Fibroblast of the conjunctiva (primary cell): ENCODE results near the gene KCNMA1.
A peak's percentile ranks its signal among the peaks of the same experiment; 100 is the strongest.

Source experiments
- DNase-seq: peaks from one replicate; pipeline ENCODE4 v3.0.0-alpha.2; 2010; ENCODE audit warnings: low read depth

The KCNMA1 gene

DNA sequence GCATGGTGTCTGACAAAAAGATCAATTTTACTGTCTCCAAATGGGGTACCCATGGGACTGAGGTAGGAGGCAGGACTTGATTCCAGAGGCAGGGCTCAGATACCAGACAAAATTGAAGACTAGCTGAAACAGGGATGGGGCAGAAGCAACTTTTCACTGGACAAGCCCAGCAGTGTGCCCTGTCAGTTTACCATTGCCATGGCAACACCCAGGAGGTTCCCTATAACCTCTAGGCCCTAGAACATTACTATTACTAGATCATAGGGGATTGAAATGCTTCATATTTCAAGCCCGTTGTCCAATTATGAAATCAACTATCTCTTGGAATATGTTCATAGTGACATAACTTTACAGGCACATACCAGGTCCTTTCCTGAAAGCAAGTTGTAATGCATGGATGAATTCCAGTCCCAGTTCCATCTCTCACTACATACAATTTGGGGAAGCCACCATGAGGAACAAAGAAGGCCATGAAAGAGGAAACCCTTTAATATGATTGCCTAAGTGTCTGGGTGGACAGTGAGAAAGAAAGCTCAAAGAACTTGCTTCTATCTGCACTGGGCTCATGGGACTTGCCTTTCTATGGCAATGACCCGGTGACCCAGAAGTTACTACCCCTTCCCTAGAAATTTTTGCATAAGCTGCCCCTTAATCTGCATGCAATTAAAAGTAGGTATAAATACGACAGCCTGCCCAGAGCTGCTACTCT, 557.9 kb downstream of the KCNMA1 start:
- DNase-seq, result no peak

DNA sequence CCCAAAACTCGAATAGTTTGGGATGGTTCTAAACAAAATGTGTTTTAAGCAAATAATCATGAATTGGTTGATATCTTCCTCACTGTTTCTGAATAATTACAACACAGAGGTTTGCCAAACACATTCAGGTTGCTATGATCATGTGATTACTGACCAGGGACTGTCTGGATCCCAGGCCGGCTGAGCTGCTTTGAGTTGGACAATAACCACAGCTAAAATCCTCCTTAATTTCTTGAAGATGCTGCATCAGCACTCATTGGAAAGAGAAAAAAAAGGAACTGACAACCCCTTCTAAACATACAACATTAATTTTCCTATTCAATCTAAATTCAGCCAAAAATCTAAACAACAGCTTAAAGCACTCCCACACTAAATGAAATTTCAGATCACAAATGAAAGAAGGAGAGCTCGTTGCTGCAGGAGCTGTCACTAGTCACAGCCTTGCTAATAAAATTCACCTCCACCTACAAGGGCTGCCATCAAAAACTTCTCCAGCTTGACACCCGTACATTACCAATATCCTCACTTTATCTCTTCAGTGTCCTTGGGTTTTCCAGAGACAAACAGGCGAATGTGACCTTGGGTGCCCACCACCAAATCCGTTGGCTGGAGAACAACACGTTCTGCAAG, 560.2 kb downstream of the KCNMA1 start:
- DNase-seq, result no peak

DNA sequence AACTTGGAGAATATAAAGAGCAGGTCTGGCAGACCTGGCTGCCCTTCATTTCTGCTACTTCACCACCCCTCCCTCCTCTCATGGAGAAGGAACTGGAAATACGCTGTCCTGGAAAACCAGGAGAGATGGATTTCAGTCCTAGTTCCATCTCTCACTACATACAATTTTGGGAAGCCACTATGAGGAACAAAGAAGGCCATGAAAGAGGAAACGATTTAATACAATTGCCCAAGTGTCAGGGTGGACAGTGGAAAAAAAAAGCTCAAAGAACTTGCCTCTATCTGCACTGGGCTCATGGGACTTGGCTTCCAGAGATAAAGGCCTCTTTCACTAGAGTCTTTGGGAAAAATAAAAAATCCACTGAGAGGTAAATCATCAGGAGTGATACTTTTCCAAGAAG, 561.7 kb downstream of the KCNMA1 start:
- no peak for DNase-seq

DNA sequence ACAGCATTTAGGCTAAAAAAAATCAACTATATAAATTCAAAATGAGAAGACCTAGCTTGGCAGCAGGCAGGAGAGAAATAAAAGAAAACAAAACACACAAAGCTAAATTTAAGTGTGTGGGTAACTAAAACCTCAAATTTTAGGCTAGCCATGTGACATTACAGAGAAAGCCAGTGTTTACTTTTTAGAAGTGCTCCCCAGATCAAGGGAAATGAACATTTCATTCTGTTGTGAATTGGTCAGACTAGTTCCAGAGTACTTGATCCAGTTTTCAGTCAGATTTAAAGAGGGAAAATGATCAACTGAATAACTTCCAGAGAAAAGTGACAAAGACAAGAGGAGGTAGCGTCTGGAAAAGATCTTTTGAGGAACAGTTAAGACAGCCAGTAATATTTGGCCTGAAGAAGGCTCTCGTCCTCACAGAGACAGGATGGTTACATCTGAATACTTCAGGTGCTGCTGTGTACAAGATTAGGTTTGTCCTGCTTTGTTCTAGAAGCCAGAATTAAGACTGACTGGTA, 563.4 kb downstream of the KCNMA1 start:
- no peak for DNase-seq

DNA sequence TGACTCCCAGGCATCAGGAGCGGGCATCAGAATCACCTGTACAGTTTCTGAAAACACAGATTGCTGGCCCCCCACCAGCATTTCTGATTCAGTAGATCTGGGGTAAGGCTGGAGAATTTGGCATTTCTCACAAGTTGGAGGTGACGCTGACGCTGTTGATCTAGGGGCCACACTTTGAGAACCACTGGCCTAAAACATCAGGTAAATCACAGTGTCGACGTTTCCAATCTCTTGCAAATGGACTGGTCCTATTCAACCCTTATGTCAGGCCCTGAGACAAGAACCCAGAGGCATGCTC, 564.0 kb downstream of the KCNMA1 start:
- no peak for DNase-seq

DNA sequence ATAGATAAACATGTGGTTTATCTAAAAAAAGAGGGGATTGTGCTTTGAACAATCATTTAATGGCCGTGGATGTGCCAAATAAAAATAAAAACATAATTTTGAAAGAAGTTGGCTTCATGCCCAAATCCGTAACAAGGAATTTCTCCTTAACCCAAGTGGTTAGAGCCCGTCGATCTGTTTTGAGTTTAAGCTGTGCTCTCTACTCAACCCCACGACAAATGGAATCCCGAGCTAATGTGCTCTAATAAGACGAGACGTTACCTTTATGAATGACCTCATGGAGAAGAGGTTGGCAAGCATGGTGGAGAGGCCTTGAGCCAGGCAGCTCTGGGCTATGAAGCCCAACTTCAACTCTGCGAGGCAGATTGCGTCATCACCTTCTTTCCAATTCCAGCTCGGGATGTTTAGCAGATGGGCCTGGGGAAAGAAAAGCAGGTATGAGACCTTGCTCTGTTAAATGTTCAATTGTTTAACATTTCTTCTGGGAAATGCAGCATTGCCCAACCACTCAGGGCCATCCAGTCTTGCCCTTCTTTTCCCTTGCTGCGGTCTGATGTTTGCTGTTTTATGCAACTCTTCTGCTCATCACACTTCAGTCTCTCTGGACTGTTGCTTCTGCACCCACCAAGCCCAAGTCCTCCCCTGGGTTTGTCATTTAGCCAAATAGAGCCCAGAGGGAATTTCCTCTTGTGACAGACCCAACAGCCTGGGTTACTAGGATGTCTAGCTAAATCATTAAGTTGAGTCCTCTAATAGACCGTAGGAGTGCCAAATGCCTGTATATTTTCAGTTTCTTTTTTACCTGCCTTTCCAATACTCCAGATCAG, 564.6 kb downstream of the KCNMA1 start:
- DNase-seq, result peak; percentile 88

DNA sequence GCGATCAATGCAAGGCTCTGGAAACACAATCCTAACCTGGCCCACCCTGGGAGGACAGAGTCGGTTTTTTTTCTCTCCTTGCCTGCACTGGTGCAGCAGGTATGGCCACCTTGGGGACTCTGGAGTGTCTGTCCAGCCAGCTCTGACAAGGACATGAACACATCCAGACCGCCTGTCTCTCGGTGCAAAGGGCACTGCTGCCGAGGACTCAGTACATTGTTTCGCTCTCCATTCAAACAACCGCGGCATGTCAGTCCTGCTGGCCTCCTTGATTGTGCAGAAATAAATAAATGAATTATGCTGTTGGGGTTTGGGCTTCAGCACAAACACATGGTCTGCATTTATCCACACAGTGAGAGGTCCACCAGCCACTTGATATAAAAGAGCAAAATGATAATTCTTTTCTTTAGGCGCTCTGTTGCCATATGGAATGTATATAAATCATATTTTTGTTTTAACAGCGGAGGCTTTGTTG, 565.2 kb downstream of the KCNMA1 start:
- DNase-seq, result no peak

DNA sequence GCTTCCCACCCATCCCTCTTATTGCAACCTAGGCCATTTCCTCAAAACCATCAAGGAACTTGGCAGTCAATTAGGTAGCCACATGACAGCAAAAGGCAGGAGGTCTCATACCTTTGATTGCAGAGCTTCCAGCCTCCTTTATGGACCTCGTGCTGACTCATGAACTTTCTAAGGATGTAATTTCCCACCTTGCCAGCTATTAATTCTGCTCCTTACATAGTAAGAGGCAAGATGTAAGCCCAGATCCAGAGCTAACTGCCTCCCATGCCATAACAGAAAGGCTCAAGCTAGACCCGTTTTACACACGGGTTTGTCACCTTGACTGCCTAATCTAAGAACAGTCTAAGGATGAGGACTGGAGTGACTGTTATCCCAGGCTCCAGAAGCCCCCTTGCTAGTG, 565.7 kb downstream of the KCNMA1 start:
- no peak for DNase-seq

DNA sequence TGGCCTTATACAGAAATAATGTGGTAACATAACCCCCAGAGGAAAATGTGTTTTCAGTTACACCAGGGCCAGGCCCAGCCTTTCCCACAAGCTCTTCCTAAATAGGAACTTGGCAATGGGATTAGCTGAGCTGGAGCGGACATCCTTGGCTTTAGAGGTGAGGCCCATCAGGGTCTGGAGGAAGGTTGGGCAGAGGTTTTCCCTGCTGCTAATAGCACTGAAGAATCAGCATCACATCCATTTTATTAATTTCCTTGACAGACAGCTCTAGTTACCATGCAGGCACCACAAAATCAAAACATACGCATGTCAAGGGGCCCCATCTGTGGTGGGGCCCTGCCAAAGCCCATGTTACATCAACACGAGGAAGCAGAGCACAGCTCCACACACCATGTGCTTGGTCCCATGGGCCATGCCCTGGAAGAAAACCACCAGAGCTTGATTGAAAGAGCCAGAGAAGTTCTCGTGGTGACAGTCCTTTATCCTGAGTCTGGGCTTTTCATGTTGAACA, 566.6 kb downstream of the KCNMA1 start:
- peak; percentile 61 for DNase-seq

DNA sequence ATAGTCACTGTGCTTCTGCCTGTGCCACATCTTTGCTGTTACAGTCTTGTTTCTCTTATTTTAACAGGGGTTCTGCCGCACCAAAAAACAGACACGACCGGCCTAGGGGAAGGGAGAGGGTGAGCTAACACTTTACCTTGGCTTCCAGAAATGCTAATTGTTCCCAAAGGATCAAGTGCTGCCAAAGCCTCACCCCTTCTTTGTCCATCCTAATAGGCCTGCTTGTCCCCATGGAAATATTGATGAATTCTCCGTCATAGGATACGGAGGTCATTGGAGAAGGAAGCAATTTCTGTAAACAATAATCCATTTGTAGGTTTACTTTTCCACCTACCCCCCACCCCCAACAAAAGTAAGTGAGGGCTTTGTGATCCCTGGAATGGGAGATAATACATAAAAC, 567.3 kb downstream of the KCNMA1 start:
- DNase-seq, result no peak

DNA sequence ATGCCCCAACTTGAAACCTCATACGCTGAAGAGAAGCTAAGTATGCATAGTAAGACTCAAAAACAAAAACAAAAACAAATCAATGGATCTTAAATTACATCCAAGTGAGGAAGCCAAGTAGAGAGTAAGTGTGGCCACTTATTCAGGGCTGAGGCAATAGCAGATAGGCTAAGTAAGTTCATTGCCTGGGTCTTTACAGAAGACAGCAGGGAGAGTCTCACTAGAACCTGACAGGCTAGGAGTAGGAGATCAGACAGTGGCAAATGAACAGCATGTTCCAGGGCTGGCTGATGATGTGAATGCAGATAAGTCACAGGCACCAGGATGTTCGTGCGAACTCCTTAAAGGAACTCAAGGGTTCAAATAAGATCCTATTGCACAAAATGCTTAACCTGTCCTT, 568.6 kb downstream of the KCNMA1 start:
- DNase-seq, result no peak

DNA sequence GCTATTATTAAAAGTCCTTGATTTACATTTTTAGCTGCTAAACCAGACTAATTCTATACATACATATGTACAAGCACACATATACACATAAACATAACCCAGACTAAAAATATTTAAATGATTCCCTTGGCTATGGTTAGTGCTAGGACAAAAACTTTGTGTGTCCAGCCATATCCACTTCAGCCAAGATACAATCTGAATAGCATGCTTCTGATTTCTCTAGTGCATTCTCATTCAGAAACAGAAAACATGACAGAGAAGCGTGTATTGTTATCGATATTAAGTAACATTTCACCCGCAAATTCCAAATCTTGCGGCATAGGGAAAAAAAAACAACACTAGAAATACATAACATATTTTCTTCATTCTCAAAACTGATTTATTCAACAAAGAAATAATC, 569.3 kb downstream of the KCNMA1 start:
- no peak for DNase-seq

DNA sequence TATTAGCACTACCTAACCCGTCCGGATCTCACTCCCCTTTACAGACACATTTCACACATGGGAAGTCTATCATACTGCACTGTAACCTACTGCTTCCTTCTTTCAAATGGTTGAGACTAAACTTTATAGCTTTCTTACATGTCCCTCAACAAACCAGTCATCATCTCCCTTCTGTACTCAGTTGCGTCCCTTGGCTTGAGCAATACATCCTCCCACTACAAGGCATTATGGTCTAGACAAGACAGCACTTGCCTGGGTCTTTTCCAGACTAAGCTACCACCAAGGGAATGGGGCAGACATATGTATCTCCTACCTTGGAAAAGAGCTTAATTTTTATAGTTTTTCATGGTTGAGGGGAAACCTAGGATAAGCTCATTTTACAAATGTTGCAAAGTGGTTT, 575.2 kb downstream of the KCNMA1 start:
- no peak for DNase-seq

DNA sequence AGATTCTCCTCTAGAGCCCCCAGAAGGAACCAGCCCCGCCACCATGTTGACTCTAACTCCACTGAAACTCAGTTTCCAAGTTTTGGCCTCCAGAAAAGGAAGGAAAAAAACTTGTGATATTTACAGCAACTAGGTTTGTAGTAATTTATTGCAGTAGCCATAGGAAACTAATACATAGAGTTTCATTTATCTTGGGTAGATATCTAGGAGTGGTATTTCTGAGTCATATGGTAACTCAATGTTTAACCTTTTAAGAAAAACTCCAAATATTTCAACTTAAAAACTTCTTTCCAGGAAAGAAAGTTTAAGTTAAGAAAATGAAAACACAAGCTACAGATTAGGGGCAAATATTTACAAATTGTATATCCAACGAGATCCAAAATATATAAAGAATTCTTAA, 576.7 kb downstream of the KCNMA1 start:
- no peak for DNase-seq

DNA sequence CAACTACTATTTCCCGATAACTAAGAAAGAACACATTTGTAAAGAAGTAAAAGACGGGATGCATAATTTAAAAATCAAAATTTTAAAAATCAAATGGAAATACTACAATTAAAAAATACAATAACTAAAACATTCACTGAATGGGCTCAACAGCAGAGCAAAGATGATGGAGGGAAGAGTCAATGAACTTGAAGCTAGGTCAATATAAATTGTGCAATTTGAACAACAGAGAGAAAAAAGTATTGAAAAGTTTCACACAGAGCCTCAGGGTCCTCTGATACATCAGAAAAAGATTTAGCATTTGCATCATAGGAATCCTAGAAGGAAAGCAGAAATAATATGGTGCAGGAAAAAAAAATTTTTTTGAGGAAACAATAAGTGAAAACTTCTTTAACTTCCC, 581.0 kb downstream of the KCNMA1 start:
- no peak for DNase-seq

DNA sequence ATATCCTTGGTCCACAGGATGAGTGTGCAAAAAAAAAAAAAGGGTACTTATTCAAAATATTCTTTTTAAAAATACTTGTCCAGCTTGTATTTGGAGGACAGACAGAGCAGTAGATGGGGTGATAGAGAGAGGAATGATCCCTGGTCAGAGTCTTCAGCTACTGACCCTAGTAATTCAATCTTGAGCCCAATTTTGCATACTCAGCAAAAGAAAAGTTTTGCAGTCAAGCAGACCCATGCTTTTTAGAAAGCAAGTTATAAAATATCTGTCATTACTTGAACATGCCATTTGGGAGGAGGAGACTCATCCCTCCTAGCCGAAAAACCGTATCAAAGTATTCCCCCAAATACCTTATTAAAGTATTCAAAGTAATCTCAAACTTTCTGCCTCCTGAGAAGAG, 585.0 kb downstream of the KCNMA1 start:
- no peak for DNase-seq

DNA sequence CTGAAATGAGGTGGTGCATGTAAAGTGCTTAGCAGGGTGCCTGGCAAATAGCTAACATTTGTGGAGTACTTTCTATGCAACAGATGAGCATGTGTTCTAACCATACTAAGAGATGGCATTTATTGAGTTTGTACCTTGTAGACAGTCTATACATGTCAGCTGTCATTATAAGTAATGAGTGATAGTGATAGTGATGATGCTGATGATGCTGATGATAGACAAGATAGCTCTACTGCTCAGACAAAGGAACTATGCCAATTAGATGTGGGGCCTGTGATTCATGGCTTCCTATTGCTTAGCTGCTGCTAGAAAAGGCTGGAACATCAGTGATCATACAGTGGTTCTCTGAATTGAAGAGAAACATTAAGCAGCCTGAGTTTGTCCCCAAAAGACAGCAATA, 585.8 kb downstream of the KCNMA1 start:
- DNase-seq, result no peak

DNA sequence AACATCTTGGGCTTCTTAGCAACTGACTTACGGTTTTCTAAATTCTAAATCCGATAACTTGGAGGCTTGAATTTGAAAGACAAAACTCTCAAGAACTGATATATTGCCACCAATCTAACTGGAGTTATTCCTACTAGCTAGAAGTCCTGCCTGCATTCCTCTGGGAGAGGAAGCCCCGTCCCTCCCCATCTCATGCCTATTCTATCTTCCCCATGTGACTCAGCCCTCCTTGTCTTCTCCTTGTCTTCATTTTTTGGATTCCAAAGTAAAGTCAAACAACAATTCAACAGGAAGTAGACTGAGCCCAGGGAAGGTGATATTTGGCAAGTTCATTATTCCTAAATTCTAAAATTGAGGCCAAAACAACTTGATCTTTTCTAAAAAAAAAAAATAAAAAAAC, 587.7 kb downstream of the KCNMA1 start:
- no peak for DNase-seq

DNA sequence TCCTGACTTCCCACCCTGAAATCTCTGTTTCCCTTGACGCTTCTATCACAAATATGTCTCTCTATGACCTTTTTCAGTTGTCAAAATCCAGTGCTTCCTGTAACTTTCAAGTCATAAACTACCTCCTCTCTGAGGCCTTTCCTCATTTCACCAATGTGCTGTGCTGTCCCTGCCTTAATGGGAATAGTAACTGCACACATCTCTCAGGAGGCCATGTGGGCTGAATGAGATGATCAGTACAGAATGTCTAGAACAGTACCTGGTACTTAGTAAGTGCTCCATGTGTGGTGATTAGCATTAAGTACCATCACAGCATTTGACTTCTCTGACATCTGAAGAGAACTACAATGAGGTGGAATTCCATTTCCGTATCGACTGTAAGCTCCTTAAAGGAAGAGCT, 588.5 kb downstream of the KCNMA1 start:
- DNase-seq, result no peak

DNA sequence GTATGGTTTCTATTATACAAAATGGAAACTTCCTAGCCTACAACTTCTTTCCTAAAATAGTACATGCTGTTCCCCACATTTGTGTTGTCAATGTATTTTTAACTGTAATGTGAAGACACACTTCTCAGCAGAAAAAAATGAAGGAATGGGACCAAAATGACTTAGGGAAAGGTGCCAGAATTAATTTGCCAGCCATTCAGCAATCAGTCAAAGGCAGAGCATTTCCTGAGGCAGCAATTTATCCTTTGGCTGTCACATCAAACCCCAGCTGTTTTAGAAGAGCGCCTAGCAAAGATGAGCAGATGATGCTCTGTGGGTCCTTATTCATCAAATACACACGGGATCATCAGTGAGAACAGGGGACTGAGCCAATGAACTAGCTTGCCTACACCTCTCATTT, 592.5 kb downstream of the KCNMA1 start:
- DNase-seq, result no peak

DNA sequence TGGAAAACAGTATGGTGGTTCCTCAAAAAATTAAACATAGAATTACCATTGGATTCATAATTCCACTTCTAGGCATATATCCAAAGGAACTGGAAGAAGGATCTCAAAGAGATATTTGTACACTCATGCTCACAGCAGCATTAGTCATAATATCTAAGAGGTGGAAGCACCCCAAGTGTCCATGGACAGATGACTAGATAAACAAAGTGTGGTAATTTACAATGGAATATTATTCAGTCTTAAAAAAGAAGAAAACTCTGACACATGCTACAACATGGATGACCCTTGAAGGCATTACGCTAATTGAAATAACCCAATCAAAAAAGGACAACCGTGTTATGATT, 594.2 kb downstream of the KCNMA1 start:
- DNase-seq, result no peak

DNA sequence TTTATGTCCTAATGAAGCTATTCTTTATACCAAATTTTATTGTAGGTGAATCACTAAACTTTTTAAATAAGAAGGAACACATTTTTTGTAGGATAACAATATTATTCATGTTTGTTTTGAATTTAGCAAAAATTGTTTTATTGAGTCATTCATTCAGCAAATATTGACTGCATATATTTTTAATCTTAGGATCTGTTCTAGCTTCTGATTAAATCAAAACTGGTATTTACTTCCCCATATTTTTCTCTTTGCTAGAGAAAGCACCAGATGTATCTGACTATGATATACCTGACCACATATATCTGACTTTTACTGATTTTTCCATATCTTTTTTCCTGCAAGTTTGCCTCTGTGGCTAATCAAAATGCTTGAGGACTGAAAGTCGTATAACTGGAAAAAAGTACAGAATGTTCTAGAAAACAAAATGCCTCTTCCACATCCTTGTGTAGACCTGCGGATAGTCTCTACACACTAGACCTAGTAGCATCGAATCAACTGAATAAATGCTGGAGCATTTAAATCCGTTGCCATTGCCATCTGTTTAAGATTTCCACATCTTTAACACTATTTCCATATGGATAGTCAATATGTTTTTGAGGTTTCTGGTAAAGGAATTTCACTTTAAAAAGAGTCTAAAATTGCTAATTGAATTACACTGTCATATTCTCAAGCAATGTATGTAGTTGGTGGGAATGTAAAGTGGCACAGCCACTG, 594.7 kb downstream of the KCNMA1 start:
- DNase-seq, result no peak
